NCI-H82 (cell line): ENCODE results near the gene GJC1.
"Not testable (repeated sequence)": the region's sequence is repeated elsewhere in the genome, so short reads cannot be mapped to it uniquely, and the experiment has no call there.

ENCODE experiments used
- DNase-seq: peaks from one replicate; lab custom pipeline; 2025; lab: John Stamatoyannopoulos, UW

Gene GJC1

GRCh38 chr17:44760474-44761308, 69.4 kb downstream of the GJC1 start:
- DNase-seq, result peak; percentile 68

GRCh38 chr17:44759916-44760243, 70.2 kb downstream of the GJC1 start:
- DNase-seq, result no peak

GRCh38 chr17:44759086-44759915, 70.8 kb downstream of the GJC1 start:
- peak; percentile 57 for DNase-seq

GRCh38 chr17:44758414-44759085, 71.5 kb downstream of the GJC1 start, which contains the start of gene ADAM11:
Gene ADAM11, plus strand, starts transcription at chr17:44758988. Its CDS starts 212 bp downstream, at chr17:44759200.
- DNase-seq, result no peak

GRCh38 chr17:44757918-44758413, 72.1 kb downstream of the GJC1 start:
- DNase-seq, result no peak

GRCh38 chr17:44757045-44757917, 72.8 kb downstream of the GJC1 start:
- DNase-seq, result no peak

GRCh38 chr17:44755180-44755579, 74.9 kb downstream of the GJC1 start:
- not testable (repeated sequence) for DNase-seq

- no peak for DNase-seq
Observed at GRCh38 chr17:44754276-44754675, 75.8 kb downstream of the GJC1 start.

GRCh38 chr17:44752953-44753861, 76.9 kb downstream of the GJC1 start:
- no peak for DNase-seq

- DNase-seq, result no peak
Observed at GRCh38 chr17:44751806-44752205, 78.3 kb downstream of the GJC1 start.

- no peak for DNase-seq
Observed at GRCh38 chr17:44751331-44751730, 78.8 kb downstream of the GJC1 start.

- no peak for DNase-seq
Observed at GRCh38 chr17:44749980-44750318, 80.1 kb downstream of the GJC1 start.

GRCh38 chr17:44749076-44749979, 80.8 kb downstream of the GJC1 start:
- no peak for DNase-seq
